OCI-LY1 (cell line): ENCODE results near the gene PRKCH.

Source experiments
- CTCF ChIP-seq: fragments of 200-600 bp; sonication (generic), shearing (Covaris generic); IDR thresholded peaks from 2 replicates; pipeline ENCODE4 v1.5.1; 2017; ENCODE audit warnings: mild to moderate bottlenecking, antibody characterized with exemption, low read length, moderate library complexity, mixed read lengths
- EZH2 ChIP-seq: fragments of 200-600 bp; sonication (generic), shearing (Covaris generic); IDR thresholded peaks from 2 replicates; pipeline ENCODE4 v1.8.0; 2017; ENCODE audit warnings: borderline replicate concordance, mixed run types, mild to moderate bottlenecking, antibody characterized with exemption, low read length, moderate library complexity, mixed read lengths

- no peak for TF ChIP-seq CTCF
- TF ChIP-seq EZH2 = no peak
These were observed 160.3 kb downstream of the PRKCH start for GRCh38 chr14:61481701-61482100.
